ENCODE measurements around the gene MATCAP1. TPM values are rescaled to one million over a fixed set of nuclear protein-coding genes. Genes with fewer than 3 reads are reported as not detected.

Gene MATCAP1
- total and polyA plus RNA-seq, 7 experiments from 2014 or later = 0.48 to 88.1 (median 4.9) TPM

DNA sequence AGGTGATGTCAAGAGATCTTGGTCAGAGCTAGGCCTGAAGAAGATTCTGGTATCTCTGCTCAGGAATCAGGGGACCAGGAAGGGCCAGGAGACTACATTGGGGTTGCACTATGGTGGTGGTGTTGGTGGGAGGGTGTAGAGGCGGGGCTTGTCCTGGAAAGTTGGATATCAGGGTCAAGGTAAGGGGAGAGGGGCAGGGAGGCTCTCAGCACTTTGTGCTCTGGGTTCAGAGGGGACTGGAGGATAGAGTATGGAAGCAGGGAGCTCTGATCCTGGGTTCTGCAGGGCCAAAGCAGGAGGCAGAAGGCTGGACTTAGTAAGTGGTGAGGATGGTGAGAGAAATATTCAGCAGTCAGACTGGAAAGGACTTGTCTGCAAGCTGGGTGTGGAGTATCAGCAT is 10.4 kb downstream of the MATCAP1 start:
- Mint-ChIP-seq H3K27ac (peak overlapping the region in 3 of 9 donors; percentile 15 to 89 (median 72)), H3K36me3 (peaks cover 0 to 34% (median 0%) of the 10 kb centered on the region in 5 donors), H3K4me1 (peaks cover 10 to 73% (median 30%) of the 10 kb centered on the region in 7 donors), H3K27me3 (peaks cover 0 to 61% (median 56%) of the 10 kb centered on the region in 5 donors), H3K9me3 (peaks cover 0 to 1% (median 0%) of the 10 kb centered on the region in 11 donors), H3K4me3 (peak overlapping the region; percentile 70 to 94 (median 86))
- ATAC-seq (no peak), DNase-seq (no peak)
- H3K4me1 ChIP-seq (ENCODE audit: control insufficient read depth in 2 of 2, insufficient read depth in 2 of 2, low read length in 2 of 2) = peaks cover 24 to 29% of the 10 kb centered on the region in 2 donors
- peak overlapping the region; percentile 61 for H3K4me3 ChIP-seq (ENCODE audit: low read length)
- H3K9me3 ChIP-seq (ENCODE audit: control insufficient read depth in 2 of 3, low read length in 3 of 3) = no peaks in the 10 kb centered on the region
- peaks cover 7 to 28% of the 10 kb centered on the region in 2 donors for H3K27me3 ChIP-seq (ENCODE audit: control insufficient read depth in 2 of 2, insufficient read depth in 2 of 2, low read length in 2 of 2)
- POLR2A ChIA-PET = interaction anchor here (1.0 to 2.0 kb wide), 3 partner anchors 12 to 14 kb away, joined by 4 to 5 read pairs (median 4); no protein-coding TSS in a partner anchor
- H3K36me3 ChIP-seq (ENCODE audit: control insufficient read depth in 2 of 3, insufficient read depth in 3 of 3, low read length in 3 of 3) = no peaks in the 10 kb centered on the region
- CTCF ChIA-PET = interaction anchor here (0.6 to 1.4 kb wide), 3 partner anchors 11 to 142 kb away, joined by 3 to 5 read pairs (median 5); no protein-coding TSS in a partner anchor
- intact Hi-C loops (cut with micrococcal nuclease) = no loop called here
- no peak overlapping the region for H3K27ac ChIP-seq (ENCODE audit: low read depth, low read length)

DNA sequence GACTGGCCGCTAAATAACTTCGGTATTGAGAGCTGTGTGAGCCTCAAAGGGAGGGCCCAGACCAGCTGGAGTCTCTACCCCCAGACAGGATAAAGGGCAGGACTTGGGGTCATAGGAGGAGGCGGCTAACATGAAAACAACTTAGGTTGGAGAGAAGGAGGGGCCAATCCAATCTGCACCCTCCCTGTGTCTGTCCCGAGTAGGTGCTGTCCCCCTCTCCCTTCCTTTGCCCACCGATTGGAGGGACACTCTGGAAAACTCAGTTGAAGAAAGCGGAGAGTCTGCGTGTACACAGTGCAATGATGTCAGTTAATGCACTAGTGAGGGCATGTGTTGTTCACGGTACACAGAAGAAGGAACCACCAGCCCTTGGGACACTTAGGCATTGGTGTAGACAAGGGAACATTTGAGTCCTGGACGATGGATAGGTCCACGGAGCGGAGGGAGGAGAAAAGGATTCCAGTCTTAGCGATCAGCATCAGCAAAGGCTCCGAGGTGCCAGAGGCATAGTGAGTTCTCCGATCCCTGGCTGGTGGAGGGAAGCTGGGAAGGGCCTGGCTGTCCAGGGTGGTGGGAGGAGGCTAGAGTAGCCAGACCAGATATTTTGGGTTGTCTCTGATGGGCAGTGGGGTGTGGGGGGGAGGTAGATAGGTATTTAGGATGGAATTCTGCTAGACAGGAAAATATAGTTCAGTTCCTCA is 12.7 kb downstream of the MATCAP1 start:
- CTCF ChIA-PET = interaction anchor here (1.3 kb wide), 1 partner anchor 12 kb away, joined by 4 read pairs; the partner anchor contains the start of genes FBXL8 and TRADD
- Histone ChIP-seq H3K4me1 (ENCODE audit: control insufficient read depth in 2 of 2, insufficient read depth in 2 of 2, low read length in 2 of 2) (peaks cover 24 to 25% of the 10 kb centered on the region in 2 donors), H3K27me3 (ENCODE audit: control insufficient read depth in 2 of 2, insufficient read depth in 2 of 2, low read length in 2 of 2) (peaks cover 7 to 35% of the 10 kb centered on the region in 2 donors), H3K4me3 (ENCODE audit: low read length) (no peak overlapping the region), H3K9me3 (ENCODE audit: control insufficient read depth in 2 of 3, low read length in 3 of 3) (no peaks in the 10 kb centered on the region), H3K27ac (ENCODE audit: low read depth, low read length) (no peak overlapping the region), H3K36me3 (ENCODE audit: control insufficient read depth in 2 of 3, insufficient read depth in 3 of 3, low read length in 3 of 3) (no peaks in the 10 kb centered on the region)
- H3K4me3 Mint-ChIP-seq = peak overlapping the region in 7 of 10 donors; percentile 15 to 80 (median 41)
- intact Hi-C loops (cut with micrococcal nuclease) = loop anchor here in 1 of 2 donors (1.0 kb wide), 1 partner anchor 10 kb away; no protein-coding TSS in a partner anchor
- H3K27me3 Mint-ChIP-seq = peaks cover 11 to 67% (median 62%) of the 10 kb centered on the region in 5 donors
- ATAC-seq = no peak
- H3K9me3 Mint-ChIP-seq = peaks cover 0 to 1% (median 0%) of the 10 kb centered on the region in 11 donors
- H3K27ac Mint-ChIP-seq = peak overlapping the region in 2 of 9 donors; percentile 35 to 90
- H3K36me3 Mint-ChIP-seq = peaks cover 0 to 39% (median 0%) of the 10 kb centered on the region in 5 donors
- DNase-seq = no peak
- H3K4me1 Mint-ChIP-seq = peaks cover 10 to 81% (median 30%) of the 10 kb centered on the region in 7 donors
- POLR2A ChIA-PET = interaction anchor here (0.6 to 2.4 kb wide), 3 partner anchors 9 to 234 kb away, joined by 3 to 7 read pairs (median 3); no protein-coding TSS in a partner anchor

DNA sequence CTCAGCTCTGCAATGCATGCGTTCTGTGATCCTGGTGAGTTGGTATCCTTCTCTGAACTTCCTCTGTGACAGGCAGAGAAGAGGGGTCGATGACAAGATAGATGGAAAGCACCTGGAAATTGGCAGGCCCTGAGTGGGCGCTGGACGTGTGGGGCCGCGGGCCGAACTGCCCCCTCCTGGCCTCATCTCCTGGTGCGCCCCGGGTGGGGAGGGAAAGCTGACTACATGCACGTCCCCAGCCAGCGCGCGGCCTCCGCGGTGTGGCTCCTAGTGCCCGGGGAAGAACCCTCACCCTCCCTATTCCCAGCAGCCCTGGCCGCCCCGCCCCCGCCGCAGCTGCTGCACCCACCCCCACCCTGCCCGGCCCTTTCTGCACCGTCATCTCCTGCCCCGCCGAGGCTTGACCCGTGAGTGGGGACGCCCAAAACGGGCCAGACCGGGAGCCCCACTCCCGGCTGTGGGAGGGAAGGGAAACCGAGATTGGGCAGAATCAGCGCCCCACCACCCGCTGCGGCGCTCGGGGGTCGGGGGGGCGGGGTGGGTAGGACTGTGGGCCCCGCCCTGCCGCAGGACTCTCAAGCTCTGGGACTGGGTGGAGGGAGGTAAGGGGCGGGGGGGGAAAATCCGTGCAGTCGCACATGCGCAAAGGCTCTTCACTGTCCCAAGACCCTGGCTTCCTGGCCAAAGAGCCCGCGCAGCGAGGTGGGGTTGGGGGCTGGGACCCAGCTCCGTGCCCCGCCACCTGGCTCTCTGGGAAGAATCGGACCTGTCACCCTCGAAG is 13.4 kb downstream of the MATCAP1 start, which contains the start of gene NOL3:
TSS of gene NOL3 (plus strand) at position 371 of the 781 bp plus-strand sequence.
- peaks cover 0 to 34% (median 0%) of the 10 kb centered on the region in 5 donors for H3K36me3 Mint-ChIP-seq
- Histone ChIP-seq H3K36me3 (ENCODE audit: control insufficient read depth in 2 of 3, insufficient read depth in 3 of 3, low read length in 3 of 3) (no peaks in the 10 kb centered on the region), H3K4me3 (ENCODE audit: low read length) (no peak within 1 kb of the TSS), H3K27me3 (ENCODE audit: control insufficient read depth in 2 of 2, insufficient read depth in 2 of 2, low read length in 2 of 2) (peaks cover 9 to 35% of the 10 kb centered on the region in 2 donors), H3K9me3 (ENCODE audit: control insufficient read depth in 2 of 3, low read length in 3 of 3) (no peaks in the 10 kb centered on the region), H3K4me1 (ENCODE audit: control insufficient read depth in 2 of 2, insufficient read depth in 2 of 2, low read length in 2 of 2) (peaks cover 25 to 29% of the 10 kb centered on the region in 2 donors), H3K27ac (ENCODE audit: low read depth, low read length) (no peak within 1 kb of the TSS)
- H3K4me3 Mint-ChIP-seq = peak within 1 kb of the TSS; percentile 33 to 89 (median 60)
- no peaks in the 10 kb centered on the region for H3K9me3 Mint-ChIP-seq
- DNase-seq (peak in 1 of 9 donors; percentile 82), ATAC-seq (peak; percentile 37)
- CTCF ChIA-PET = interaction anchor here (0.7 to 1.3 kb wide), 3 partner anchors 11 to 18 kb away, joined by 3 to 5 read pairs (median 4); partner anchors contain the start of genes FBXL8 and TRADD
- intact Hi-C loops (cut with micrococcal nuclease) = loop anchor here in 1 of 2 donors (1.0 kb wide), 1 partner anchor 9 kb away; no protein-coding TSS in a partner anchor
- H3K27ac Mint-ChIP-seq = peak within 1 kb of the TSS in 2 of 9 donors; percentile 35 to 94
- H3K27me3 Mint-ChIP-seq = peaks cover 13 to 64% (median 62%) of the 10 kb centered on the region in 5 donors
- peaks cover 10 to 75% (median 30%) of the 10 kb centered on the region in 7 donors for H3K4me1 Mint-ChIP-seq
- POLR2A ChIA-PET = interaction anchor here (1.0 to 2.4 kb wide), 3 partner anchors 8 to 234 kb away, joined by 3 to 7 read pairs (median 3); no protein-coding TSS in a partner anchor

DNA sequence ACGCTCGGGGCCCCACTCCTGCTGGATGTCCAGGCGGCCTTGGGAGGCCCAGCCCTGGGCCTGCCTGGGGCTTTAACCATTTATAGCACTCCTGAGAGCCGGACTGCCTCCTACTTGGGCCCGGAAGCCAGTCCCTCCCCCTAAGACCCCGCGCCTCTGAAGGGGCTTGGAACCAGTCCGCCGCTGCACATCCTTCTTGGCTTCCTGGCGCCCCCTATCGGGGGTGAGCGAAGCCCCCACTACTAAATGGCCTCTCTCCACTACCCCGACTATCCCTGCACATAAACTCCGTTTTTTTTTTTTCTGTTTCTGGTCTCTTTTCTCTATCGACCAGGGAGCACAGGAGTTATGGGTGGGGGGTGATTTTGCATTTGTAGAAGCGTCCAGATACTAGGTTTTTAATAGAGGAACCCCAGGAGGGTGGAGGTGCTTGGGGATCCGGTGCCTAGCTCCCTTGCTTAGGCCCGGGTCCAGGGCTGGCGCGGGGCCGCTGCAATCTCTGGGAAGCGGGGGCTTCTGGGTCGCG is 14.1 kb downstream of the MATCAP1 start:
- Mint-ChIP-seq H3K9me3 (no peaks in the 10 kb centered on the region), H3K4me1 (peaks cover 10 to 77% (median 33%) of the 10 kb centered on the region in 7 donors), H3K27me3 (peaks cover 19 to 69% (median 64%) of the 10 kb centered on the region in 5 donors), H3K36me3 (peaks cover 0 to 38% (median 0%) of the 10 kb centered on the region in 5 donors), H3K4me3 (peak overlapping the region; percentile 33 to 89 (median 60)), H3K27ac (peak overlapping the region in 1 of 9 donors; percentile 94)
- H3K36me3 ChIP-seq (ENCODE audit: control insufficient read depth in 2 of 3, insufficient read depth in 3 of 3, low read length in 3 of 3) = no peaks in the 10 kb centered on the region
- intact Hi-C loops (cut with micrococcal nuclease) = loop anchor here in 1 of 2 donors (1.0 kb wide), 1 partner anchor 8 kb away; no protein-coding TSS in a partner anchor
- no peak overlapping the region for H3K4me3 ChIP-seq (ENCODE audit: low read length)
- ATAC-seq = no peak
- no peak overlapping the region for H3K27ac ChIP-seq (ENCODE audit: low read depth, low read length)
- POLR2A ChIA-PET = interaction anchor here (1.0 to 1.6 kb wide), 2 partner anchors 75 to 150 kb away, joined by 3 to 5 read pairs; no protein-coding TSS in a partner anchor
- CTCF ChIA-PET = interaction anchor here (0.7 to 1.3 kb wide), 4 partner anchors 10 to 213 kb away, joined by 3 to 5 read pairs (median 4); partner anchors contain the start of genes FBXL8 and TRADD
- H3K9me3 ChIP-seq (ENCODE audit: control insufficient read depth in 2 of 3, low read length in 3 of 3) = no peaks in the 10 kb centered on the region
- H3K4me1 ChIP-seq (ENCODE audit: control insufficient read depth in 2 of 2, insufficient read depth in 2 of 2, low read length in 2 of 2) = peaks cover 21 to 34% of the 10 kb centered on the region in 2 donors
- peaks cover 15 to 39% of the 10 kb centered on the region in 2 donors for H3K27me3 ChIP-seq (ENCODE audit: control insufficient read depth in 2 of 2, insufficient read depth in 2 of 2, low read length in 2 of 2)
- peak in 1 of 9 donors; percentile 62 for DNase-seq

DNA sequence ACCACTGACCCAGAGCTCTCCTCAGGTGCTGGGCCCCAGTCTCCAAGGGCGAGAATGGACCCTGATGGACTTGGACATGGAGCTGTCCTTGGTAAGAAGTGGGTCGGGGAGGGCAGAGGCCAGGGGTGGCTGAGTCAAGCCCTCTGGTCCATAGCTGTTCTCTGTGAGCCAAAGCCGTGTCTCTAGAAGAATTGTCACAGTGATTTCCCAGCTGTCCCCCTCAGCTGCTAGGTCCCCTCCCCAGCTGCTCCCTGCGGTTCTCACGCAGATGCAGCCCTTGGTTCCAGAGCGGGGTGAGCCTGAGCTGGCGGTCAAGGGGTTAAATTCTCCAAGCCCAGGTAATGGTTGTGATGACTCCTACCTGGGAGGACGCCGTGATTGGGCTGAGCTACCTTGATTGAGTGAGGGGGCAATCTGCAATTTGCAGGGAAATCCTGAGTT is 14.7 kb downstream of the MATCAP1 start:
- no peaks in the 10 kb centered on the region for H3K9me3 ChIP-seq (ENCODE audit: control insufficient read depth in 2 of 3, low read length in 3 of 3)
- intact Hi-C loops (cut with micrococcal nuclease) = no loop called here
- DNase-seq (no peak), ATAC-seq (no peak)
- peaks cover 0 to 38% (median 0%) of the 10 kb centered on the region in 5 donors for H3K36me3 Mint-ChIP-seq
- H3K27ac ChIP-seq (ENCODE audit: low read depth, low read length) = no peak overlapping the region
- H3K4me3 Mint-ChIP-seq = peak overlapping the region in 2 of 10 donors; percentile 64 to 89
- no peaks in the 10 kb centered on the region for H3K9me3 Mint-ChIP-seq
- H3K27me3 ChIP-seq (ENCODE audit: control insufficient read depth in 2 of 2, insufficient read depth in 2 of 2, low read length in 2 of 2) = peaks cover 15 to 41% of the 10 kb centered on the region in 2 donors
- no peak overlapping the region for H3K27ac Mint-ChIP-seq
- peaks cover 22 to 68% (median 64%) of the 10 kb centered on the region in 5 donors for H3K27me3 Mint-ChIP-seq
- H3K4me1 ChIP-seq (ENCODE audit: control insufficient read depth in 2 of 2, insufficient read depth in 2 of 2, low read length in 2 of 2) = peaks cover 16 to 35% of the 10 kb centered on the region in 2 donors
- H3K4me3 ChIP-seq (ENCODE audit: low read length) = no peak overlapping the region
- ChIA-PET CTCF (interaction anchor here (0.7 to 1.1 kb wide), 3 partner anchors 14 to 213 kb away, joined by 3 to 5 read pairs (median 4); no protein-coding TSS in a partner anchor), POLR2A (interaction anchor here (1.1 to 1.6 kb wide), 2 partner anchors 9 to 149 kb away, joined by 4 to 5 read pairs; partner anchors contain the start of genes FBXL8 and TRADD)
- no peaks in the 10 kb centered on the region for H3K36me3 ChIP-seq (ENCODE audit: control insufficient read depth in 2 of 3, insufficient read depth in 3 of 3, low read length in 3 of 3)
- peaks cover 10 to 79% (median 34%) of the 10 kb centered on the region in 7 donors for H3K4me1 Mint-ChIP-seq

All from naive thymus-derived CD4-positive, alpha-beta T cell (primary cell).